ENCODE data around the gene OGFR.

DNA sequence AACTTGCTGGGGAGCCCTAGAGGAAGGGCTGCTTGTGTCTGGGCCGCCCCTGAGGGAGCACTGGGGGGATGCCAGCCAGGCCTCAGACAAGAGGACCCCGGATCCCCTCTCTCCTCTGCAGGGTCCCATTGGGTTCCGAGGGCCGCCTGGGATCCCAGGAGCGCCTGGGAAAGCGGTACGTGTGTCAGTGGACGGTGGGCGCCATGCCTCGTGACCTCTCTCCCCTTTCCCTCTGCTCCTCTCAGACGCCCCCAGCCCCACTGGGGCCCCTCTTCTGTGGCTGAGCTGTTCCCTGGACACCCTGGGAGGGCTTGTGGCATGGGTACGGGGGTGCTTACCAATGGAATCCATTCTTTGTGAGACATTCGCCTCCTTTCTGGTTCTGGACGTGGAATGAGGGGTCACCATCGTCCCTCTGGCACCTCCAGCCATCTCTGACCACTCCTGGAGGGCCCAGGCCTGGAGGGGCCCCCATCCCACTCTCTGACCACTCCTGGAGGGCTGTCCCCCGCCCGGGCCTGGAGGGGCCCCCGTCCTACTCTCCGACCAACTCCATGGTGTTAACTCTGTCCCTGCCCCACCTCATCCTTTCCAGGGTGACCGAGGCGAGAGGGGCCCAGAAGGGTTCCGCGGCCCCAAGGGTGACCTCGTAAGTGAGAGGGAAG, 22.1 kb downstream of the OGFR start:
- TF ChIP-seq, protein P1, sequence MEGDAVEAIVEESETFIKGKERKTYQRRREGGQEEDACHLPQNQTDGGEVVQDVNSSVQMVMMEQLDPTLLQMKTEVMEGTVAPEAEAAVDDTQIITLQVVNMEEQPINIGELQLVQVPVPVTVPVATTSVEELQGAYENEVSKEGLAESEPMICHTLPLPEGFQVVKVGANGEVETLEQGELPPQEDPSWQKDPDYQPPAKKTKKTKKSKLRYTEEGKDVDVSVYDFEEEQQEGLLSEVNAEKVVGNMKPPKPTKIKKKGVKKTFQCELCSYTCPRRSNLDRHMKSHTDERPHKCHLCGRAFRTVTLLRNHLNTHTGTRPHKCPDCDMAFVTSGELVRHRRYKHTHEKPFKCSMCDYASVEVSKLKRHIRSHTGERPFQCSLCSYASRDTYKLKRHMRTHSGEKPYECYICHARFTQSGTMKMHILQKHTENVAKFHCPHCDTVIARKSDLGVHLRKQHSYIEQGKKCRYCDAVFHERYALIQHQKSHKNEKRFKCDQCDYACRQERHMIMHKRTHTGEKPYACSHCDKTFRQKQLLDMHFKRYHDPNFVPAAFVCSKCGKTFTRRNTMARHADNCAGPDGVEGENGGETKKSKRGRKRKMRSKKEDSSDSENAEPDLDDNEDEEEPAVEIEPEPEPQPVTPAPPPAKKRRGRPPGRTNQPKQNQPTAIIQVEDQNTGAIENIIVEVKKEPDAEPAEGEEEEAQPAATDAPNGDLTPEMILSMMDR (conservative IDR thresholded peaks at IDR 0.05) = no peak
- TF ChIP-seq EZH2 (IDR thresholded peaks at IDR 0.05; ENCODE audit: low read depth) = no peak
